WTC11 (cell line): ENCODE measurements around the gene SIGMAR1.

ENCODE experiments used
- GABPB1 ChIP-seq: sonication (generic); formaldehyde crosslinking; IDR thresholded peaks from 2 replicates; pipeline ENCODE4 v1.8.1; 2023; ENCODE audit warnings: mild to moderate bottlenecking, missing genetic modification reagents
- JUN ChIP-seq: sonication (generic); formaldehyde crosslinking; IDR thresholded peaks from 2 replicates; pipeline ENCODE4 v1.8.0; 2023; ENCODE audit warnings: mild to moderate bottlenecking, missing genetic modification reagents
- NFE2L1 ChIP-seq: sonication (generic); formaldehyde crosslinking; IDR thresholded peaks from 2 replicates; pipeline ENCODE4 v1.8.1; 2023; ENCODE audit warnings: missing genetic modification reagents
- NR2C2 ChIP-seq: sonication (generic); formaldehyde crosslinking; IDR thresholded peaks from 2 replicates; pipeline ENCODE4 v1.8.0; 2022; ENCODE audit warnings: mild to moderate bottlenecking, missing genetic modification reagents
- SP1 ChIP-seq: sonication (generic); formaldehyde crosslinking; conservative IDR thresholded peaks from 2 replicates; pipeline ENCODE4 v1.8.1; 2022; ENCODE audit warnings: missing genetic modification reagents
- TP53 ChIP-seq: sonication (generic); formaldehyde crosslinking; IDR thresholded peaks from 2 replicates; pipeline ENCODE4 v1.8.1; 2023; ENCODE audit warnings: mild to moderate bottlenecking, missing genetic modification reagents
- TF ChIP-seq, protein P1 (sequence below): sonication (generic); formaldehyde crosslinking; IDR thresholded peaks from 2 replicates; pipeline ENCODE4 v1.8.1; 2023; ENCODE audit warnings: mild to moderate bottlenecking, moderate library complexity, missing genetic modification reagents
- TF ChIP-seq, protein P2 (sequence below): fragments of 200-600 bp; IDR thresholded peaks from 2 replicates; pipeline ENCODE4 v1.8.0; 2022; ENCODE audit warnings: antibody characterized with exemption
- TF ChIP-seq, protein P3 (sequence below): sonication (generic); formaldehyde crosslinking; IDR thresholded peaks from 2 replicates; pipeline ENCODE4 v1.8.1; 2023; ENCODE audit warnings: mild to moderate bottlenecking, missing genetic modification reagents, moderate library complexity
- TF ChIP-seq, protein P4 (sequence below): sonication (generic); formaldehyde crosslinking; IDR thresholded peaks from 2 replicates; pipeline ENCODE4 v1.8.1; 2022; ENCODE audit warnings: missing genetic modification reagents, borderline replicate concordance
- TF ChIP-seq, protein P5 (sequence below): sonication (generic); formaldehyde crosslinking; IDR thresholded peaks from 2 replicates; pipeline ENCODE4 v1.8.0; 2023; ENCODE audit warnings: missing genetic modification reagents, mild to moderate bottlenecking, borderline replicate concordance

DNA sequence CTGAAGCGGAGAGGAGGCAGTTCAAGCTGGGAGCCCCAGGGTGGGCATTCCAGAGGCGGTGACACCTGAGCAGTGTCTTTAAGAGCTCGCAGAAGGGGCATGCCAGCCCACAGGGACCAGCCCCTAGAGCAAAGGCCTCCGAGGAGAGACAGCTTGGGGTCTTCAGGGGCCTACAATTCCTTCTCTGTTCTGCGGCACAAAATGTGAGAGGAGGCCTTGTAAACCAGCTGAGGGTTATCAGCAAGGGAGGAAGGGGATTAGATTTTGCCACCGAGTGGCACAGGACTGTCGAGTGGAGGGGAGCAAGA lies 505 bp upstream of the SIGMAR1 start:
- TF ChIP-seq, protein P1, sequence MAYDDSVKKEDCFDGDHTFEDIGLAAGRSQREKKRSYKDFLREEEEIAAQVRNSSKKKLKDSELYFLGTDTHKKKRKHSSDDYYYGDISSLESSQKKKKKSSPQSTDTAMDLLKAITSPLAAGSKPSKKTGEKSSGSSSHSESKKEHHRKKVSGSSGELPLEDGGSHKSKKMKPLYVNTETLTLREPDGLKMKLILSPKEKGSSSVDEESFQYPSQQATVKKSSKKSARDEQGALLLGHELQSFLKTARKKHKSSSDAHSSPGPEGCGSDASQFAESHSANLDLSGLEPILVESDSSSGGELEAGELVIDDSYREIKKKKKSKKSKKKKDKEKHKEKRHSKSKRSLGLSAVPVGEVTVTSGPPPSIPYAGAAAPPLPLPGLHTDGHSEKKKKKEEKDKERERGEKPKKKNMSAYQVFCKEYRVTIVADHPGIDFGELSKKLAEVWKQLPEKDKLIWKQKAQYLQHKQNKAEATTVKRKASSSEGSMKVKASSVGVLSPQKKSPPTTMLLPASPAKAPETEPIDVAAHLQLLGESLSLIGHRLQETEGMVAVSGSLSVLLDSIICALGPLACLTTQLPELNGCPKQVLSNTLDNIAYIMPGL (CRISPR knock-in tag): no peak
- TF ChIP-seq GABPB1 (CRISPR knock-in tag) (no peak), JUN (CRISPR knock-in tag) (no peak), TP53 (CRISPR knock-in tag) (no peak), NFE2L1 (CRISPR knock-in tag) (no peak), NR2C2 (CRISPR knock-in tag) (no peak), SP1 (CRISPR knock-in tag) (no peak)
- TF ChIP-seq, protein P2, sequence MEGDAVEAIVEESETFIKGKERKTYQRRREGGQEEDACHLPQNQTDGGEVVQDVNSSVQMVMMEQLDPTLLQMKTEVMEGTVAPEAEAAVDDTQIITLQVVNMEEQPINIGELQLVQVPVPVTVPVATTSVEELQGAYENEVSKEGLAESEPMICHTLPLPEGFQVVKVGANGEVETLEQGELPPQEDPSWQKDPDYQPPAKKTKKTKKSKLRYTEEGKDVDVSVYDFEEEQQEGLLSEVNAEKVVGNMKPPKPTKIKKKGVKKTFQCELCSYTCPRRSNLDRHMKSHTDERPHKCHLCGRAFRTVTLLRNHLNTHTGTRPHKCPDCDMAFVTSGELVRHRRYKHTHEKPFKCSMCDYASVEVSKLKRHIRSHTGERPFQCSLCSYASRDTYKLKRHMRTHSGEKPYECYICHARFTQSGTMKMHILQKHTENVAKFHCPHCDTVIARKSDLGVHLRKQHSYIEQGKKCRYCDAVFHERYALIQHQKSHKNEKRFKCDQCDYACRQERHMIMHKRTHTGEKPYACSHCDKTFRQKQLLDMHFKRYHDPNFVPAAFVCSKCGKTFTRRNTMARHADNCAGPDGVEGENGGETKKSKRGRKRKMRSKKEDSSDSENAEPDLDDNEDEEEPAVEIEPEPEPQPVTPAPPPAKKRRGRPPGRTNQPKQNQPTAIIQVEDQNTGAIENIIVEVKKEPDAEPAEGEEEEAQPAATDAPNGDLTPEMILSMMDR: no peak
- TF ChIP-seq, protein P3, sequence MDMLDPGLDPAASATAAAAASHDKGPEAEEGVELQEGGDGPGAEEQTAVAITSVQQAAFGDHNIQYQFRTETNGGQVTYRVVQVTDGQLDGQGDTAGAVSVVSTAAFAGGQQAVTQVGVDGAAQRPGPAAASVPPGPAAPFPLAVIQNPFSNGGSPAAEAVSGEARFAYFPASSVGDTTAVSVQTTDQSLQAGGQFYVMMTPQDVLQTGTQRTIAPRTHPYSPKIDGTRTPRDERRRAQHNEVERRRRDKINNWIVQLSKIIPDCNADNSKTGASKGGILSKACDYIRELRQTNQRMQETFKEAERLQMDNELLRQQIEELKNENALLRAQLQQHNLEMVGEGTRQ: no peak
- TF ChIP-seq, protein P4, sequence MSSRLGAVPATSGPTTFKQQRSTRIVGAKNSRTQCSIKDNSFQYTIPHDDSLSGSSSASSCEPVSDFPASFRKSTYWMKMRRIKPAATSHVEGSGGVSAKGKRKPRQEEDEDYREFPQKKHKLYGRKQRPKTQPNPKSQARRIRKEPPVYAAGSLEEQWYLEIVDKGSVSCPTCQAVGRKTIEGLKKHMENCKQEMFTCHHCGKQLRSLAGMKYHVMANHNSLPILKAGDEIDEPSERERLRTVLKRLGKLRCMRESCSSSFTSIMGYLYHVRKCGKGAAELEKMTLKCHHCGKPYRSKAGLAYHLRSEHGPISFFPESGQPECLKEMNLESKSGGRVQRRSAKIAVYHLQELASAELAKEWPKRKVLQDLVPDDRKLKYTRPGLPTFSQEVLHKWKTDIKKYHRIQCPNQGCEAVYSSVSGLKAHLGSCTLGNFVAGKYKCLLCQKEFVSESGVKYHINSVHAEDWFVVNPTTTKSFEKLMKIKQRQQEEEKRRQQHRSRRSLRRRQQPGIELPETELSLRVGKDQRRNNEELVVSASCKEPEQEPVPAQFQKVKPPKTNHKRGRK: no peak
- TF ChIP-seq, protein P5, sequence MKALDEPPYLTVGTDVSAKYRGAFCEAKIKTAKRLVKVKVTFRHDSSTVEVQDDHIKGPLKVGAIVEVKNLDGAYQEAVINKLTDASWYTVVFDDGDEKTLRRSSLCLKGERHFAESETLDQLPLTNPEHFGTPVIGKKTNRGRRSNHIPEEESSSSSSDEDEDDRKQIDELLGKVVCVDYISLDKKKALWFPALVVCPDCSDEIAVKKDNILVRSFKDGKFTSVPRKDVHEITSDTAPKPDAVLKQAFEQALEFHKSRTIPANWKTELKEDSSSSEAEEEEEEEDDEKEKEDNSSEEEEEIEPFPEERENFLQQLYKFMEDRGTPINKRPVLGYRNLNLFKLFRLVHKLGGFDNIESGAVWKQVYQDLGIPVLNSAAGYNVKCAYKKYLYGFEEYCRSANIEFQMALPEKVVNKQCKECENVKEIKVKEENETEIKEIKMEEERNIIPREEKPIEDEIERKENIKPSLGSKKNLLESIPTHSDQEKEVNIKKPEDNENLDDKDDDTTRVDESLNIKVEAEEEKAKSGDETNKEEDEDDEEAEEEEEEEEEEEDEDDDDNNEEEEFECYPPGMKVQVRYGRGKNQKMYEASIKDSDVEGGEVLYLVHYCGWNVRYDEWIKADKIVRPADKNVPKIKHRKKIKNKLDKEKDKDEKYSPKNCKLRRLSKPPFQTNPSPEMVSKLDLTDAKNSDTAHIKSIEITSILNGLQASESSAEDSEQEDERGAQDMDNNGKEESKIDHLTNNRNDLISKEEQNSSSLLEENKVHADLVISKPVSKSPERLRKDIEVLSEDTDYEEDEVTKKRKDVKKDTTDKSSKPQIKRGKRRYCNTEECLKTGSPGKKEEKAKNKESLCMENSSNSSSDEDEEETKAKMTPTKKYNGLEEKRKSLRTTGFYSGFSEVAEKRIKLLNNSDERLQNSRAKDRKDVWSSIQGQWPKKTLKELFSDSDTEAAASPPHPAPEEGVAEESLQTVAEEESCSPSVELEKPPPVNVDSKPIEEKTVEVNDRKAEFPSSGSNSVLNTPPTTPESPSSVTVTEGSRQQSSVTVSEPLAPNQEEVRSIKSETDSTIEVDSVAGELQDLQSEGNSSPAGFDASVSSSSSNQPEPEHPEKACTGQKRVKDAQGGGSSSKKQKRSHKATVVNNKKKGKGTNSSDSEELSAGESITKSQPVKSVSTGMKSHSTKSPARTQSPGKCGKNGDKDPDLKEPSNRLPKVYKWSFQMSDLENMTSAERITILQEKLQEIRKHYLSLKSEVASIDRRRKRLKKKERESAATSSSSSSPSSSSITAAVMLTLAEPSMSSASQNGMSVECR (CRISPR knock-in tag): no peak
